Activated effector memory CD4-positive, alpha-beta T cell treated with anti-CD3 and anti-CD28 coated beads, Interleukin-2, amount 50 U/mL, for 16 hours (primary cell): ENCODE results near the gene CRK.

Experiments used
- DNase-seq: peaks from one replicate; pipeline ENCODE4 v3.0.0-alpha.2; 2020

CRK gene

GRCh38 chr17:1379930-1380313 lies 76.1 kb downstream of the CRK start:
- DNase-seq, result peak; percentile 77

DNA sequence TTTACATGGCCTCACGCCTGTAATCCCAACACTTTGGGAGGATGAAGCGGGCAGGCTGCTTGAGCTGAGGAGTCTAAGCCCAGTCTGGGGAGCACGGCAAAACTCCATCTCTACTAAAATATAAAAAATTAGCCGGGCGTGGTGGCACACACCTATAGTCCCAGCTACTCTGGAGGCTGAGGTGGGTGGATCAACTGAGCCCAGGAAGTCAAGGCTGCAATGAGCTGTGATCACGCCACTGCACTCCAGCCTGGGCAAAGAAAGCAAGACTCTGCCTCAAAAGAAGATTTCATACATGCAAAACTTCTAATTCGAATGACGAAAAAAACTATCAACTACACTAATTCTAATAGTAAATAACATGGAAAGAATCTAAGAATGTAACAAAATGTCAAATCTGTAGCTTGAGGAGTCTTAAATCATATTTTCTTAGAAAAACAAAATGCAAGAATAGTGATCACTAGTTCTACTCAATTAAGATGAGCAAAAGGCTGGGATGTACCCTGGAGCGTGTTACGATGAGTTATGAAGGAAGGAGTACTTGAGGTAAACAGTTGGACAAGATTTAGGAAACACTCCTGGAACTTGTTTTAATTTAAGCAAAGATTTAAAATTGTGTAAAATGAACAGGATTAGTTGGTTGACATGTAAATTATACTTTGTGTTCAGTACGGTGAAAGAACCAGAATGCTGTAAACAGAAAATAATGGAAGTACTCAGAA lies 76.7 kb downstream of the CRK start:
- peak; percentile 63 for DNase-seq

DNA sequence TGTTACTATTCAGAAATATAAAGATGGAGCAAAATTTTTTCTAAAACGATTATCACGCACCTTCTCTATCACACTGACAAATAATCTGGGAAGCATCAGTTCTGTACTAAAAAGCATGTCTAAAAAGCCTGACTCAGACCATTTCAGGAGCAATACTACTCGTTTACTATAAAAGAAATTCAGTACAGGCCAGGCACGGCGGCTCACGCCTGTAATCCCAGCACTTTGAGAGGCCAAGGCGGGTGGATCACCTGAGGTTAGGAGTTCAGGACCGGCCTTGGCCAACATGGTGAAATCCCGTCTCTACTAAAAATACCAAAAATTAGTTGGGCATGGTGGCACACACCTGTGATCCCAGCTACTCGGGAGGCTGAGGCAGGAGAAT lies 77.6 kb downstream of the CRK start:
- peak; percentile 55 for DNase-seq

DNA sequence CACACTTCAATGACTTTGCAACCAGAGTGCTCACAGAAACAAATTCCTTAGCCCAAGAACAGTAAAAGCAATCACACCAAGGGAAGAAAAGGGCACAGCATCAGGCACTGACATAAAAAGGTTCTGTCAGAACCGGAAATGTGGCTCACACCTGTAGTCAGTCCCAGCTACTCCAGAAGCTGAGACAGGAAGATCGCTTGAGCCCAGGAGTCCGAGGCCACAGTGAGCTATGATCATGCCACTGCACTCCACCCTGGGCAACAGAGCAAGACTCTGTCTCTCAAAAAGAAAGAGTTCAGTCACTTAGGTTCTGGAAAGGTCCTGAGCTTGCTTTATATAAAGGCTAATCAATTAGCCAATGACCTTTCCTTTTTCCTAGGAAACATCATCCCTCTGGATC lies 78.7 kb downstream of the CRK start:
- DNase-seq, result peak; percentile 65

DNA sequence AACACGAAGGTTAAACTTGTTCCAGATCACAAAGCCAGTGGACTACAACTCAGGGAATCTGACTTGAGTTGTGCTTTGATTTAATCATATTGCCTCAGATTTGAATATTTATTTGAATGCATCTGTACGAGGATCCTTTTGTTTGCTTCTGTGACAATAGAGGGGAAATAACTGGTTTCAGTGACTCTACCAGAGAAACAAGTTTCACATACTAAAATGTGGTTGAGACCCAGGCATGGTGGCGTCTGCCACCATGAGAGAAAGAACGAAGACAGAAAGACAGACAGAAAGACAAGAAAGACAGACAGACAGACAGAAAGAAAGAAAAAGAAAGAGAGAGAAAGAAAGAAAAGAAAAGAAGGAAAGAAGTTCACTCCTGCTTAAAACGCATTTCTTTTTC lies 80.0 kb downstream of the CRK start:
- no peak for DNase-seq

GRCh38 chr17:1375615-1376014 lies 80.4 kb downstream of the CRK start:
- DNase-seq, result peak; percentile 65

DNA sequence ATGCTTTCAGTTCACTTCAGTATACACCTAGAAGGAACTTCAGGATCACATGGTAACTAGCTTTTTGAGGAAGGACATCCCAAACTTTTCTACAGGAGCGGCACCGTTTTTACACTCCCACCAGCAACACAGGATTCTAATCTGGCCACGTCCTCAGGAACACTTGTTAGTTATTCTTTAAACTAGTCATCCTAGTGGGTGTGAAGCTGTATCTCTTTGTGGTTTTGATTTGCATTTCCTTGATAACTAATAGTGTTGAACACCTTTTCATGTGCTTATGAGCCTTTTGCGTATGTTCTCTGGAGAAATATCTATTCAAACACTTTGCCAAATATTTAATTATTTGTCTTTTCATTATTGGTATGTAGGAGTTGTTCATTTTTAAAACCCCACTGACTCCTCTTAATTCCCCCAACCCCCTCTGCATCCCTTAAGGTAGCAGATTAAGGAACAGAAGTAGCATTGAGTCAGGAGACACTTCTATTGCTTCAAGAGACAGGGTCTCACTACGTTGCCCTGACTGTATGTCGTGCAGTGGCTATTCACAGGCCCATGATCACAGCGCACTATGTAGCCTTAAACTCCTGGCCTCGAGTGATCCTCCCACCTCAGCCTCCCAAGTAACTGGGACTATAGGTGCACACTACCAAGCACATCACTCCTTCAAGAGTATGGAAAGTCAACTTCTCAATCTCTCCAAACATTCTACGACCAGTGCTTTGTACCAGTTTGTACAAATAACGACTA lies 81.4 kb downstream of the CRK start:
- no peak for DNase-seq

DNA sequence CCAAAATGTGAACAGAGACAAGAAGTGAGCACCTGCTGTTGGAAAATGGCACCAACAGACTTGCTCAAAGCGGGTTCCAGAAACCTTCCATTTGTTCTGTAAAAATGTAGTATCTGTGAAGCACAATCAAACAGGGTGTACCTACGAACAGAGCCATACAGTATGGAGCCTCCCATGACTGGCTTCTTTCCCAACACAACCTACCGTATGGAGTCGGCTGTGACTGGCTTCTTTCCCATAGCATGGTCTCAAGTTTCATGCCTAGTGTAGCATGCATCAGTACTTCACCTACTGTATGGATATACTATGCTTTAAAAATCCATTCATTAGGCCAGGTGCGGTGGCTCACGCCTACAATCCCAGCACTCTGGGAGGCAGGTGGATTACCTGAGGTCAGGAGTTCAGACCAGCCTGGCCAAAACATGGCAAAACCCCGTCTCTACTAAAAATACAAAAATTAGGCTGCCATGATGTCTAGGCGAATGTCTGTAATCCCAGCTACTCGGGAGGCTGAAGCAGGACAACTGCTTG lies 82.3 kb downstream of the CRK start:
- DNase-seq, result no peak

DNA sequence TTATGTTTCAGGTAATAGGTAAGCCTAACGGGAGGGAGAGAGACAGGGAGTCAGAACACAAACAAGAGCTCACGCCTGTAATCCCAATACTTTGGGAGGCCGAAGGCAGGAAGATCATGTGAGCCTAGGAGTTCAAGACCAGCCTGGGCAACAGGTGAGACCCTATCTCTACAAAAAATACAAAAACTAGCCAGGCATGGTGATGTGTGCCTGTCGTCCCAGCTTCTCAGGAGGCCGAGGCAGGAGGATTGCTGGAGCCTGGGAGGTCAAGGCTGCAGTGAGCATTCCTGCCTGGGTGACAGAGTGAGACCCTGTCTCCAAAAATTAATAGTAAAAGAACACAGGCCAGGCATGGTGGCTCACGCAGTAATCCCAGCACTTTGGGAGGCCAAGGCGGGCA lies 83.4 kb downstream of the CRK start:
- DNase-seq, result no peak

- DNase-seq, result no peak
Measured at GRCh38 chr17:1371893-1372590, 84.0 kb downstream of the CRK start.
